H1 (cell line): Measurements from ENCODE around the gene CRY1. TPM values are rescaled to one million over a fixed set of nuclear protein-coding genes. Genes with fewer than 3 reads are reported as not detected.

Experiments
- CTCF ChIA-PET: fragments of 300-600 bp; sonication (Branson Sonifier 250); formaldehyde crosslinking; loops from one replicate; lab custom pipeline; 2021; ENCODE audit not compliant: partially characterized antibody; lab: Charles Lee
- POLR2A ChIA-PET: fragments of 300-600 bp; sonication (Branson Sonifier 250); formaldehyde crosslinking; loops from one replicate; lab custom pipeline; 2021; ENCODE audit warnings: inconsistent platforms; ENCODE audit not compliant: partially characterized antibody; lab: Charles Lee
- DNase-seq, 2 experiments: peaks; one replicate each; pipeline versions ENCODE4 v3.0.0 to v3.0.0-alpha.2; 2010 to 2022; ENCODE audit warnings: low spot score in 2 of 2, low read depth in 1 of 2, mixed read lengths in 1 of 2
- FAIRE-seq: peaks from 2 replicates; lab custom pipeline; 2011; peaks lifted over from hg19 to GRCh38; lab: Jason Lieb, UNC
- H2AFZ ChIP-seq: 2 replicates; pipeline ENCODE4 v1.8.1; 2012; ENCODE audit warnings: low read length, inconsistent platforms
- H2AK5ac ChIP-seq: 2 replicates; pipeline ENCODE4 v1.6.1; 2013; ENCODE audit warnings: low read depth, low read length
- H2BK120ac ChIP-seq: replicated peaks from 2 replicates; pipeline ENCODE3; 2013; ENCODE audit warnings: low read depth, low read length, inconsistent platforms
- H2BK12ac ChIP-seq: 2 replicates; pipeline ENCODE4 v1.6.1; 2013; ENCODE audit warnings: low read depth, low read length
- H2BK15ac ChIP-seq: 2 replicates; pipeline ENCODE4 v1.6.1; 2013; ENCODE audit warnings: low read length
- H2BK20ac ChIP-seq: 2 replicates; pipeline ENCODE4 v1.6.1; 2013; ENCODE audit warnings: low read length
- H2BK5ac ChIP-seq: 2 replicates; pipeline ENCODE4 v1.6.1; 2013; ENCODE audit warnings: low read depth, low read length
- H3K14ac ChIP-seq: 2 replicates; pipeline ENCODE4 v1.6.1; 2013; ENCODE audit warnings: inconsistent platforms; ENCODE audit not compliant: insufficient read length
- H3K18ac ChIP-seq: 2 replicates; pipeline ENCODE4 v1.6.1; 2013; ENCODE audit warnings: low read length; ENCODE audit errors: extremely low read depth
- H3K23ac ChIP-seq: 2 replicates; pipeline ENCODE4 v1.6.1; 2013; ENCODE audit warnings: inconsistent platforms; ENCODE audit not compliant: insufficient read length
- H3K23me2 ChIP-seq: 2 replicates; pipeline ENCODE4 v1.6.1; 2013; ENCODE audit warnings: low read depth, low read length
- H3K27ac ChIP-seq: 2 replicates; pipeline ENCODE4 v1.6.1; 2011; ENCODE audit warnings: low read depth, low read length, inconsistent platforms
- H3K27me3 ChIP-seq, 4 experiments: replicated peaks in 1 of 4; 1 replicate in 1 of 4; 2 replicates in 3 of 4; pipeline versions ENCODE4 v1.6.1 to v1.8.1; 2011 to 2013; ENCODE audit warnings: low read length in 3 of 4, mild to moderate bottlenecking in 3 of 4, inconsistent platforms in 2 of 4, mixed read lengths in 2 of 4, moderate library complexity in 1 of 4; ENCODE audit not compliant: control insufficient read depth in 3 of 4, insufficient read depth in 3 of 4; ENCODE audit errors: extremely low read depth in 1 of 4
- H3K36me3 ChIP-seq, 4 experiments: 2 replicates each; pipeline versions ENCODE4 v1.6.1 to v1.8.1; 2011 to 2013; ENCODE audit warnings: mild to moderate bottlenecking in 4 of 4, low read length in 3 of 4, moderate library complexity in 2 of 4, control low read depth in 1 of 4, inconsistent platforms in 1 of 4; ENCODE audit not compliant: insufficient read depth in 4 of 4, control insufficient read depth in 2 of 4
- H3K4ac ChIP-seq: replicated peaks from 2 replicates; pipeline ENCODE3; 2013; ENCODE audit warnings: low read length, low read depth, mixed read lengths, inconsistent platforms; ENCODE audit not compliant: insufficient read length
- H3K4me1 ChIP-seq, 4 experiments: replicated peaks in 1 of 4; 1 replicate in 1 of 4; 2 replicates in 3 of 4; pipeline versions ENCODE4 v1.6.1 to v1.8.1; 2011 to 2013; ENCODE audit warnings: low read length in 3 of 4, inconsistent platforms in 2 of 4, mixed read lengths in 1 of 4; ENCODE audit not compliant: insufficient read depth in 4 of 4, control insufficient read depth in 3 of 4
- H3K4me2 ChIP-seq, 2 experiments: 2 replicates each; pipeline versions ENCODE4 v1.6.1 to v1.8.1; 2011 to 2013; ENCODE audit warnings: low read depth in 2 of 2, low read length in 2 of 2, control low read depth in 1 of 2, inconsistent platforms in 1 of 2, mild to moderate bottlenecking in 1 of 2; ENCODE audit not compliant: insufficient read depth in 1 of 2
- H3K4me3 ChIP-seq, 4 experiments: fragments of 200-600, 300-600 bp in 1 of 4; sonication (generic), shearing (Covaris generic), sonication (Bioruptor Twin) in 1 of 4; 2 replicates each; pipeline versions ENCODE4 v1.5.1 to v1.8.1; 2011 to 2016; ENCODE audit warnings: low read length in 4 of 4, low read depth in 3 of 4, control low read depth in 2 of 4, inconsistent platforms in 2 of 4, mild to moderate bottlenecking in 2 of 4, mixed read lengths in 1 of 4, moderate library complexity in 1 of 4; ENCODE audit not compliant: insufficient read depth in 2 of 4; ENCODE audit errors: extremely low read depth in 1 of 4
- H3K56ac ChIP-seq: replicated peaks from 2 replicates; pipeline ENCODE3; 2013; ENCODE audit warnings: low read depth, mild to moderate bottlenecking, mixed read lengths, low read length, inconsistent platforms; ENCODE audit not compliant: insufficient read length
- H3K79me1 ChIP-seq: 2 replicates; pipeline ENCODE4 v1.6.1; 2013; ENCODE audit warnings: low read depth, low read length, control low read depth
- H3K79me2 ChIP-seq, 2 experiments: 2 replicates each; pipeline versions ENCODE4 v1.6.1 to v1.8.1; 2012 to 2013; ENCODE audit warnings: low read length in 2 of 2, mild to moderate bottlenecking in 2 of 2, inconsistent platforms in 1 of 2; ENCODE audit not compliant: insufficient read depth in 2 of 2, control insufficient read depth in 1 of 2
- H3K9ac ChIP-seq, 4 experiments: replicated peaks in 1 of 4; 1 replicate in 1 of 4; 2 replicates in 3 of 4; pipeline versions ENCODE4 v1.6.1 to v1.8.1; 2011 to 2013; ENCODE audit warnings: low read depth in 3 of 4, low read length in 3 of 4, control low read depth in 2 of 4, mild to moderate bottlenecking in 2 of 4, moderate library complexity in 2 of 4, inconsistent platforms in 1 of 4; ENCODE audit errors: extremely low read depth in 1 of 4
- H3K9me3 ChIP-seq, 2 experiments: 2 replicates each; pipeline versions ENCODE4 v1.6.1 to v1.8.1; 2012 to 2013; ENCODE audit warnings: mild to moderate bottlenecking in 2 of 2, moderate library complexity in 2 of 2, control low read depth in 1 of 2, inconsistent platforms in 1 of 2, low read depth in 1 of 2, low read length in 1 of 2, mixed read lengths in 1 of 2; ENCODE audit not compliant: insufficient read depth in 2 of 2
- H4K20me1 ChIP-seq, 2 experiments: replicated peaks in 1 of 2; 2 replicates each; pipeline versions ENCODE3 to v1.8.1; 2011 to 2013; ENCODE audit warnings: inconsistent platforms in 2 of 2, low read length in 2 of 2, mild to moderate bottlenecking in 1 of 2; ENCODE audit not compliant: insufficient read depth in 2 of 2, control insufficient read depth in 1 of 2
- H4K5ac ChIP-seq: 2 replicates; pipeline ENCODE4 v1.6.1; 2013; ENCODE audit warnings: low read length, low read depth, mixed read lengths, inconsistent platforms; ENCODE audit not compliant: insufficient read length
- H4K8ac ChIP-seq: 2 replicates; pipeline ENCODE4 v1.8.0; 2013; ENCODE audit warnings: mild to moderate bottlenecking, moderate library complexity, low read length, inconsistent platforms; ENCODE audit not compliant: insufficient read depth; ENCODE audit errors: extremely low read depth
- H4K91ac ChIP-seq: replicated peaks from 2 replicates; pipeline ENCODE3; 2013; ENCODE audit warnings: low read length, mixed read lengths, inconsistent platforms; ENCODE audit not compliant: insufficient read length
- CBX5 ChIP-seq: fragments of 300-800, 300-1000 bp; sonication (generic); IDR thresholded peaks from 2 replicates; pipeline ENCODE4 v1.7.1; 2016; ENCODE audit warnings: antibody characterized with exemption, low read length, low read depth
- CEBPB ChIP-seq: IDR thresholded peaks from 2 replicates; pipeline ENCODE4 v1.6.1; 2012; ENCODE audit warnings: low read depth, low read length
- CHD2 ChIP-seq: IDR thresholded peaks from 2 replicates; pipeline ENCODE4 v1.6.1; 2012; ENCODE audit warnings: low read length, improper control_type of control experiment
- EGR1 ChIP-seq: IDR thresholded peaks from 2 replicates; pipeline ENCODE4 v1.6.1; 2011; ENCODE audit warnings: low read depth, low read length, borderline replicate concordance
- HDAC6 ChIP-seq: IDR thresholded peaks from one replicate; pipeline ENCODE4 v1.7.1; 2012; ENCODE audit warnings: low read depth, mild to moderate bottlenecking, inconsistent platforms, low read length, moderate library complexity
- KDM4A ChIP-seq: IDR thresholded peaks from one replicate; pipeline ENCODE4 v1.7.1; 2012; ENCODE audit warnings: low read depth, mild to moderate bottlenecking, moderate library complexity, low read length, inconsistent platforms; ENCODE audit not compliant: severe bottlenecking
- POLR2A ChIP-seq, 2 experiments: IDR thresholded peaks; 1 replicate in 1 of 2; 2 replicates in 1 of 2; pipeline ENCODE4 v1.6.1; 2011; ENCODE audit warnings: low read depth in 2 of 2, low read length in 2 of 2, mild to moderate bottlenecking in 2 of 2; ENCODE audit errors: control extremely low read depth in 1 of 2
- RXRA ChIP-seq: IDR thresholded peaks from 2 replicates; pipeline ENCODE4 v1.6.1; 2011; ENCODE audit warnings: low read depth, mild to moderate bottlenecking, low read length, moderate library complexity; ENCODE audit not compliant: insufficient read depth
- SAP30 ChIP-seq: fragments of 300-600 bp; sonication (generic); IDR thresholded peaks from 2 replicates; pipeline ENCODE4 v1.7.1; 2012; ENCODE audit warnings: low read length, moderate library complexity, mild to moderate bottlenecking, inconsistent platforms; ENCODE audit not compliant: insufficient read depth, insufficient replicate concordance
- ZNF274 ChIP-seq: IDR thresholded peaks from 2 replicates; pipeline ENCODE4 v1.7.0; 2012; ENCODE audit warnings: low read length, borderline replicate concordance; ENCODE audit errors: extremely low read depth
- WGBS, 2 experiments: shearing (Covaris generic) in 1 of 2; methylation state at CpG; one replicate each; pipeline versions ENCODE4 v1.1.6 to v1.1.7; 2013 to 2015; ENCODE audit warnings: low lambda C conversion rate in 2 of 2, mixed read lengths in 2 of 2, inconsistent platforms in 1 of 2, low coverage in 1 of 2, missing lambda C conversion rate in 1 of 2; ENCODE audit not compliant: insufficient replicate concordance in 2 of 2, insufficient coverage in 1 of 2, insufficient read length in 1 of 2; ENCODE audit errors: extremely low coverage in 1 of 2, missing lambda C conversion rate in 1 of 2; 5-methylcytosine and 5-hydroxymethylcytosine counted together
- polyA plus RNA-seq, 7 experiments: library from polyadenylated mRNA; depleted of rRNA in 3 of 7; stranded (reverse) in 5 of 7; unstranded in 2 of 7; fragments of >200 nt in 5 of 7; fragments of 200-250 nt in 2 of 7; gene quantifications; 1 replicate in 5 of 7; 2 replicates in 1 of 7; 4 replicates in 1 of 7; pipeline versions ENCODE4 v1.2.1 to v1.2.3, GENCODE V29; 2011 to 2013; ENCODE audit warnings: missing spikeins in 2 of 7, mixed read lengths in 2 of 7
- total RNA-seq: library from RNA; stranded (reverse); fragmentation: NEBNext Ultra II Directional; extraction: Animal tissue kit (Norgen Biotek cat#: 25700); gene quantifications from 2 replicates; pipeline ENCODE4 v1.2.1, GENCODE V29; 2021
- TF ChIP-seq, protein P1 (sequence below): IDR thresholded peaks from 2 replicates; pipeline ENCODE4 v1.6.1; 2012; ENCODE audit warnings: inconsistent platforms

Gene CRY1
- total and polyA plus RNA-seq, 2 of the 8 experiments (the other 6 are each of a cell fraction or from before 2014, with no cell fraction given), result 13.6 to 25.1 TPM

- Histone ChIP-seq H3K9me3 (no peaks in the 10 kb centered on the region), H4K8ac (no peak overlapping the region), H3K36me3 (peaks cover 0 to 4% (median 0%) of the 10 kb centered on the region in 4 experiments; a peak in 3 of 8 replicates), H3K4me1 (peaks cover 0 to 3% (median 0%) of the 10 kb centered on the region in 4 experiments; a peak in 5 of 7 replicates), H3K4ac (no peak overlapping the region), H3K18ac (no peak overlapping the region), H4K91ac (no peak overlapping the region), H3K9ac (no peak overlapping the region), H2BK5ac (no peak overlapping the region), H3K23ac (no peak overlapping the region), H3K4me3 (no peak overlapping the region), H4K5ac (no peak overlapping the region), H2BK12ac (no peak overlapping the region), H3K27ac (no peak overlapping the region), H2BK120ac (no peak overlapping the region), H4K20me1 (no peaks in the 10 kb centered on the region), H3K79me2 (peaks cover 10 to 55% of the 10 kb centered on the region in 2 experiments; a peak in 3 of 4 replicates), H2BK20ac (no peak overlapping the region), H3K56ac (no peak overlapping the region), H3K27me3 (no peaks in the 10 kb centered on the region), H3K14ac (no peak overlapping the region), H3K4me2 (no peak overlapping the region; a peak in 1 of 4 replicates), H2AK5ac (no peak overlapping the region), H3K79me1 (peaks cover 5% of the 10 kb centered on the region; the same call in 1 of the 2 replicates), H2AFZ (no peak overlapping the region), H2BK15ac (no peak overlapping the region), H3K23me2 (peaks cover 10% of the 10 kb centered on the region)
- 89% methylated on average over 2 of the region's 2 CpGs; no CpG with 5 or more reads in 1 of the 2 experiments for WGBS, 2 experiments
- TF ChIP-seq, protein P1, sequence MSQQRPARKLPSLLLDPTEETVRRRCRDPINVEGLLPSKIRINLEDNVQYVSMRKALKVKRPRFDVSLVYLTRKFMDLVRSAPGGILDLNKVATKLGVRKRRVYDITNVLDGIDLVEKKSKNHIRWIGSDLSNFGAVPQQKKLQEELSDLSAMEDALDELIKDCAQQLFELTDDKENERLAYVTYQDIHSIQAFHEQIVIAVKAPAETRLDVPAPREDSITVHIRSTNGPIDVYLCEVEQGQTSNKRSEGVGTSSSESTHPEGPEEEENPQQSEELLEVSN, result no peak
- TF ChIP-seq CBX5 (no peak), ZNF274 (no peak), SAP30 (no peak), CHD2 (no peak), EGR1 (no peak), CEBPB (no peak), RXRA (no peak), POLR2A (IDR thresholded peaks at IDR 0.05; ENCODE audit: control extremely low read depth in 1 of 2, low read depth in 2 of 2, low read length in 2 of 2) (no peak), HDAC6 (no peak), KDM4A (no peak)
- ChIA-PET CTCF (interaction anchor here (0.6 to 8.3 kb wide), 12 partner anchors 7 to 1682 kb away, joined by 3 to 67 read pairs (median 4); partner anchors contain the start of gene MTERF2), POLR2A (no interaction called here)
- DNase-seq (no peak), FAIRE-seq (no peak)
These were observed 2.6 kb downstream of the CRY1 start for GRCh38 chr12:107090711-107091110.
